ENCODE measurements around the gene ZCCHC4.
A peak's percentile ranks its signal among the peaks of the same experiment; 100 is the strongest.

ZCCHC4 gene

DNA sequence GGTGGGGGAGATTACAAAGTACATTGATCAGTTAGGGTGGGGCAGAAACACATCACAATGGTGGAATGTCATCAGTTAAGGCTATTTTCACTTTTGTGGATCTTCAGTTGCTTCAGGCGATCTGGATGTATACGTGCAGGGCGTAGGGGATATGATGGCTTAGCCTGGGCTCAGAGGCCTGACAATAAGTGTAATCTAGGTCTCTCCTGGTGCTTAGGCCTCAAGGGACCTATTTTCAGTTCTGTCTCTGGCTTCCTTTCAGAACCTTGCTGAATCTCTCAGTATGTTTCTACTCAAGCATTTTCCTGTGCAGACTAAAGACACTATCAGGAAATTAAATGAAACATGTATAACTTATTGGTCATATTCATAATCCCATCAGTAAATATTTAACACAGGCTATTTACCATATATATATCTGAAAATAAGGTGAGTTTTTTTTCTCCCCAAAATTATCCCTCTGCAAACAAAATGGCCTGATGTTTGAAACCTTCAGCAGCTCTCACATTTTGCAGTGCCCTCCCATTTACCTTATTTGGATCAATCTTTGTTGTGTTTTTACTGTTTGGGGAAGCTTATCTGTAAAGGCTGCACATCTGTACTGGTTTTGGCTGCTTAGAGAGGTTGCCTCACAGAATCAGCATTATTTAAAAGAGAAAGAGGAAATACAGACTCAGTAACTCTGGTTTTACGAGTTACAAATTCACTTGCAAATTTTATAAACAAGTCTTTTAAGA is 2.3 kb upstream of the ZCCHC4 start:
- no peaks in the 10 kb centered on the region for H3K9me3 ChIP-seq (ENCODE audit: insufficient read depth, low read length, severe bottlenecking)
- no peak overlapping the region for H3K4me3 ChIP-seq (ENCODE audit: low read depth in 1 of 2, low read length in 2 of 2)
- DNase-seq (no peak), ATAC-seq (ENCODE audit: insufficient read depth, low read depth) (no peak)
- no peaks in the 10 kb centered on the region for H3K36me3 ChIP-seq (ENCODE audit: insufficient read depth, low read length)
- H3K4me2 ChIP-seq (ENCODE audit: insufficient read depth, low read length): no peak overlapping the region
- peaks cover 27% of the 10 kb centered on the region for H3K4me1 ChIP-seq (ENCODE audit: insufficient read depth, low read length)
- H3K27ac ChIP-seq (ENCODE audit: low read length): no peak overlapping the region
- H3K79me2 ChIP-seq (ENCODE audit: insufficient read depth, low read length): peaks cover 20% of the 10 kb centered on the region
- no peaks in the 10 kb centered on the region for H3K27me3 ChIP-seq (ENCODE audit: insufficient read depth, low read length, poor library complexity)
- H3K9ac ChIP-seq (ENCODE audit: low read depth, low read length): no peak overlapping the region
- H4K20me1 ChIP-seq (ENCODE audit: insufficient read depth, low read length): no peaks in the 10 kb centered on the region
- 0 out of 2 replicates have a peak overlapping the region, but pooled peaks have one; percentile 19 for H2AFZ ChIP-seq (ENCODE audit: low read depth, low read length)
- TF ChIP-seq EZH2 (IDR thresholded peaks at IDR 0.05; ENCODE audit: borderline replicate concordance, low read depth, low read length, severe bottlenecking): no peak
- TF ChIP-seq, protein P1, sequence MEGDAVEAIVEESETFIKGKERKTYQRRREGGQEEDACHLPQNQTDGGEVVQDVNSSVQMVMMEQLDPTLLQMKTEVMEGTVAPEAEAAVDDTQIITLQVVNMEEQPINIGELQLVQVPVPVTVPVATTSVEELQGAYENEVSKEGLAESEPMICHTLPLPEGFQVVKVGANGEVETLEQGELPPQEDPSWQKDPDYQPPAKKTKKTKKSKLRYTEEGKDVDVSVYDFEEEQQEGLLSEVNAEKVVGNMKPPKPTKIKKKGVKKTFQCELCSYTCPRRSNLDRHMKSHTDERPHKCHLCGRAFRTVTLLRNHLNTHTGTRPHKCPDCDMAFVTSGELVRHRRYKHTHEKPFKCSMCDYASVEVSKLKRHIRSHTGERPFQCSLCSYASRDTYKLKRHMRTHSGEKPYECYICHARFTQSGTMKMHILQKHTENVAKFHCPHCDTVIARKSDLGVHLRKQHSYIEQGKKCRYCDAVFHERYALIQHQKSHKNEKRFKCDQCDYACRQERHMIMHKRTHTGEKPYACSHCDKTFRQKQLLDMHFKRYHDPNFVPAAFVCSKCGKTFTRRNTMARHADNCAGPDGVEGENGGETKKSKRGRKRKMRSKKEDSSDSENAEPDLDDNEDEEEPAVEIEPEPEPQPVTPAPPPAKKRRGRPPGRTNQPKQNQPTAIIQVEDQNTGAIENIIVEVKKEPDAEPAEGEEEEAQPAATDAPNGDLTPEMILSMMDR (IDR thresholded peaks at IDR 0.05; ENCODE audit: borderline replicate concordance, extremely low read depth, low read length, poor library complexity, severe bottlenecking): no peak

DNA sequence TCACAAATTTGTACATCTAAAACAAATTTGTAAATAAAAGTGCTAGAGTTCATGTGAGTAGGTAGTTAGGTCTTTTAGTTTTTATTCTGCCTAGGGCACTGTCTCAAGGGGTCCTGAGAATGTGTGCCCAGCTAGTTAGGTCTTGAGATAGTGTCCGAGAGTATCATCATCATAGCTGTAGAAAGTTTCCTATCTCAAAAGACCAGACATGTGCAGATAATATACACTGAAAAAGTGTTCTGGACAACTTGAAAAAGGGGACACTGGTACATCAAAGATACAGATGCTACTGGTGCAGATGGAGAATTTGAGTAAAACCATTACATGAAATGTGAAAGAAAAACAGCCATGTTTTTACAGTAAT is 1.8 kb upstream of the ZCCHC4 start:
- Histone ChIP-seq H3K27me3 (ENCODE audit: insufficient read depth, low read length, poor library complexity) (no peaks in the 10 kb centered on the region), H2AFZ (ENCODE audit: low read depth, low read length) (no peak overlapping the region), H4K20me1 (ENCODE audit: insufficient read depth, low read length) (no peaks in the 10 kb centered on the region), H3K36me3 (ENCODE audit: insufficient read depth, low read length) (peaks cover under 1% of the 10 kb centered on the region; the same call in 1 of the 2 replicates), H3K4me2 (ENCODE audit: insufficient read depth, low read length) (no peak overlapping the region), H3K79me2 (ENCODE audit: insufficient read depth, low read length) (peaks cover 24% of the 10 kb centered on the region), H3K9ac (ENCODE audit: low read depth, low read length) (no peak overlapping the region), H3K4me1 (ENCODE audit: insufficient read depth, low read length) (peaks cover 27% of the 10 kb centered on the region), H3K9me3 (ENCODE audit: insufficient read depth, low read length, severe bottlenecking) (no peaks in the 10 kb centered on the region), H3K4me3 (ENCODE audit: low read depth in 1 of 2, low read length in 2 of 2) (no peak overlapping the region), H3K27ac (ENCODE audit: low read length) (no peak overlapping the region)
- DNase-seq: no peak
- TF ChIP-seq EZH2 (IDR thresholded peaks at IDR 0.05; ENCODE audit: borderline replicate concordance, low read depth, low read length, severe bottlenecking): no peak
- TF ChIP-seq, protein P1 (IDR thresholded peaks at IDR 0.05; ENCODE audit: borderline replicate concordance, extremely low read depth, low read length, poor library complexity, severe bottlenecking): no peak
- no peak for ATAC-seq (ENCODE audit: insufficient read depth, low read depth)

DNA sequence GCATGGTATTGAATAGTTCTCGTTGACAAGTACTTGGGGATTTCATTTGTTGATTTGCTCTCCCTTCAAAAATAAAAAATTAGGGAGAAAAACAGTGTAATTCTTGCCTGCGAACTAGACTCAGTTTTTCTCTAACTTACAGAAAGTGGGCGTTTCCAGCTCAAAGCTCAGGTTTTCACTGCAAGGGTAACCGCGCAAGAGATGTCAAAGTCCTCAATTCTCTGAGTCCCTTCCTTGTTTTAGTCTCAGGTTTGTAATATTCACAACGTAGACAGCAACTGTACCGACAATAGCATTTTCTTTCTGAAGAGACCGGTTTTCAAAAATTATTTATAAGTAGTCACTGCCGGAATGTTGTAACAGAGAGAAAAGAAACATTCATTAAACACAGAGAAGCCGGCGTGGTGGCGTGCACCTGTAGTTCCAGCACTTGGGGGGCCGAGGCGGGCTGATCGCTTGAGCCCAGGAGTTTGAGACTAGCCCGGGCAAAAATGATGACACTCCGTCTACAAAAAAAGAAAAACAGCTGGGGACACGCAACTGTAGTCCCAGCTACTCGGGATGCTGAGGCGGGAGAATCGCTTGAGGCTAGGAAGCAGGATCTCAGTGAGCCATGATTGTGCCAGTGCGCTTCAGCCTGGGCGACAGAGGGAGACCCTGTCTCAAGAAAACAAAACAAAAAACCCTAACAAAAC is 774 bp downstream of the ZCCHC4 start:
- Histone ChIP-seq H3K9me3 (ENCODE audit: insufficient read depth, low read length, severe bottlenecking) (no peaks in the 10 kb centered on the region), H3K79me2 (ENCODE audit: insufficient read depth, low read length) (peaks cover 28% of the 10 kb centered on the region), H3K9ac (ENCODE audit: low read depth, low read length) (peak overlapping the region; percentile 61), H3K27ac (ENCODE audit: low read length) (peak overlapping the region; percentile 73), H2AFZ (ENCODE audit: low read depth, low read length) (peak overlapping the region; percentile 82), H3K36me3 (ENCODE audit: insufficient read depth, low read length) (peaks cover 7% of the 10 kb centered on the region; the same call in 1 of the 2 replicates), H3K27me3 (ENCODE audit: insufficient read depth, low read length, poor library complexity) (no peaks in the 10 kb centered on the region), H4K20me1 (ENCODE audit: insufficient read depth, low read length) (no peaks in the 10 kb centered on the region), H3K4me1 (ENCODE audit: insufficient read depth, low read length) (peaks cover 27% of the 10 kb centered on the region), H3K4me3 (ENCODE audit: low read depth in 1 of 2, low read length in 2 of 2) (peak overlapping the region; percentile 76 to 86), H3K4me2 (ENCODE audit: insufficient read depth, low read length) (peak overlapping the region; percentile 86)
- TF ChIP-seq EZH2 (IDR thresholded peaks at IDR 0.05; ENCODE audit: borderline replicate concordance, low read depth, low read length, severe bottlenecking): no peak
- TF ChIP-seq, protein P1 (IDR thresholded peaks at IDR 0.05; ENCODE audit: borderline replicate concordance, extremely low read depth, low read length, poor library complexity, severe bottlenecking): no peak
- DNase-seq (no peak), ATAC-seq (ENCODE audit: insufficient read depth, low read depth) (no peak)
